CD8-positive, alpha-beta memory T cell (primary cell): ENCODE results near the gene TMEM150A. TPM values are rescaled to one million over a fixed set of nuclear protein-coding genes. Genes with fewer than 3 reads are reported as not detected.

ENCODE experiments used
- CTCF ChIA-PET: fragments of 350-600 bp; sonication (Branson Sonifier 250); formaldehyde crosslinking; loops from one replicate; lab custom pipeline; 2021; ENCODE audit warnings: antibody characterized with exemption; lab: Charles Lee
- POLR2A ChIA-PET: fragments of 350-600 bp; sonication (Branson Sonifier 250); formaldehyde crosslinking; loops from one replicate; lab custom pipeline; 2021; ENCODE audit warnings: antibody characterized with exemption; lab: Charles Lee
- DNase-seq, 5 donors: peaks; one replicate each; pipeline versions ENCODE4 v3.0.0 to v3.0.0-alpha.2; 2020 to 2022; ENCODE audit warnings: mixed read lengths in 1 of 5
- H3K27ac ChIP-seq: one replicate; pipeline ENCODE4 v1.7.0; 2013; ENCODE audit warnings: low read depth, mild to moderate bottlenecking, low read length, moderate library complexity
- H3K27me3 ChIP-seq: 2 replicates; pipeline ENCODE4 v1.7.0; 2013; ENCODE audit warnings: low read length, mild to moderate bottlenecking; ENCODE audit not compliant: insufficient read depth, poor library complexity, severe bottlenecking
- H3K36me3 ChIP-seq: 2 replicates; pipeline ENCODE4 v1.7.0; 2013; ENCODE audit warnings: mild to moderate bottlenecking, low read length, moderate library complexity; ENCODE audit not compliant: insufficient read depth
- H3K4me1 ChIP-seq: 2 replicates; pipeline ENCODE4 v1.7.0; 2013; ENCODE audit warnings: mild to moderate bottlenecking, low read length, moderate library complexity; ENCODE audit not compliant: insufficient read depth
- H3K4me3 ChIP-seq: 2 replicates; pipeline ENCODE4 v1.7.0; 2013; ENCODE audit warnings: mild to moderate bottlenecking, low read length
- H3K9me3 ChIP-seq: 2 replicates; pipeline ENCODE4 v1.7.0; 2013; ENCODE audit warnings: mild to moderate bottlenecking, low read length
- H3K27ac Mint-ChIP-seq, 8 donors: one replicate each; pipeline ENCODE4 v1.8.0; 2020 to 2021; ENCODE audit warnings: mixed read lengths in 8 of 8, mild to moderate bottlenecking in 6 of 8, inconsistent platforms in 3 of 8, moderate library complexity in 3 of 8
- H3K27me3 Mint-ChIP-seq, 2 donors: one replicate each; pipeline ENCODE4 v1.8.0; 2020 to 2021; ENCODE audit warnings: mixed read lengths in 2 of 2, mild to moderate bottlenecking in 1 of 2, moderate library complexity in 1 of 2
- H3K36me3 Mint-ChIP-seq, 3 donors: one replicate each; pipeline ENCODE4 v1.8.0; 2020 to 2021; ENCODE audit warnings: mixed read lengths in 3 of 3, inconsistent platforms in 1 of 3, mild to moderate bottlenecking in 1 of 3
- H3K4me1 Mint-ChIP-seq, 3 donors: one replicate each; pipeline ENCODE4 v1.8.0; 2020 to 2021; ENCODE audit warnings: mixed read lengths in 3 of 3, inconsistent platforms in 1 of 3, mild to moderate bottlenecking in 1 of 3
- H3K4me3 Mint-ChIP-seq, 7 donors: one replicate each; pipeline ENCODE4 v1.8.0; 2020 to 2021; ENCODE audit warnings: mixed read lengths in 7 of 7, mild to moderate bottlenecking in 6 of 7, moderate library complexity in 4 of 7, inconsistent platforms in 2 of 7
- H3K9me3 Mint-ChIP-seq, 5 donors: one replicate each; pipeline ENCODE4 v1.8.0; 2020 to 2022; ENCODE audit warnings: mixed read lengths in 5 of 5, mild to moderate bottlenecking in 3 of 5, moderate library complexity in 2 of 5, inconsistent platforms in 1 of 5
- polyA plus RNA-seq: library from polyadenylated mRNA; unstranded; fragments of 300-500 nt; fragmentation: Illumina TruSeq; gene quantifications from one replicate; pipeline ENCODE4 v1.2.3, GENCODE V29; 2021
- total RNA-seq, 2 experiments: library from RNA; stranded (reverse); gene quantifications; one replicate each; pipeline ENCODE4 v1.2.3, GENCODE V29; 2021

TMEM150A gene
- total and polyA plus RNA-seq, 3 experiments from 2014 or later: 6.3 to 13.2 (median 7.6) TPM

- ChIA-PET CTCF (interaction anchor here (0.6 to 14.9 kb wide), 31 partner anchors 9 to 286 kb away, joined by 3 to 327 read pairs (median 4); partner anchors contain the start of genes C2orf68, ELMOD3, GGCX and MAT2A), POLR2A (interaction anchor here (0.6 to 4.3 kb wide), 6 partner anchors 9 to 204 kb away, joined by 4 to 24 read pairs (median 6); partner anchors contain the start of genes ELMOD3, GGCX, MAT2A and RETSAT)
- Histone ChIP-seq H3K9me3 (no peaks in the 10 kb centered on the region), H3K36me3 (peaks cover 33% of the 10 kb centered on the region), H3K4me1 (no peaks in the 10 kb centered on the region), H3K27ac (no peak overlapping the region), H3K4me3 (no peak overlapping the region), H3K27me3 (no peaks in the 10 kb centered on the region)
- Mint-ChIP-seq H3K27ac (peak overlapping the region in 5 of 8 donors; percentile 11 to 61 (median 23)), H3K9me3 (no peaks in the 10 kb centered on the region), H3K27me3 (no peaks in the 10 kb centered on the region), H3K4me1 (peaks cover 3 to 6% (median 5%) of the 10 kb centered on the region in 3 donors), H3K4me3 (peak overlapping the region in 1 of 7 donors; percentile 1), H3K36me3 (peaks cover 0 to 86% (median 12%) of the 10 kb centered on the region in 3 donors)
- DNase-seq: peak; percentile 79 to 91 (median 84)
Observed at GRCh38 chr2:85551698-85552678, 50.5 kb downstream of the TMEM150A start.

GRCh38 chr2:85550486-85550885 is 52.0 kb downstream of the TMEM150A start:
- H3K4me3 ChIP-seq: no peak overlapping the region
- no peak overlapping the region for H3K27ac ChIP-seq
- peaks cover 3 to 6% (median 5%) of the 10 kb centered on the region in 3 donors for H3K4me1 Mint-ChIP-seq
- H3K27ac Mint-ChIP-seq: peak overlapping the region in 1 of 8 donors; percentile 26
- no peaks in the 10 kb centered on the region for H3K9me3 Mint-ChIP-seq
- no peak overlapping the region for H3K4me3 Mint-ChIP-seq
- ChIA-PET POLR2A (interaction anchor here (1.5 to 2.3 kb wide), 2 partner anchors 11 kb away, joined by 4 to 21 read pairs; partner anchors contain the start of genes GGCX and MAT2A), CTCF (interaction anchor here (1.2 to 14.9 kb wide), 7 partner anchors 12 to 241 kb away, joined by 3 to 327 read pairs (median 10); partner anchors contain the start of genes MAT2A and SH2D6)
- peaks cover 33% of the 10 kb centered on the region for H3K36me3 ChIP-seq
- H3K27me3 ChIP-seq: no peaks in the 10 kb centered on the region
- H3K27me3 Mint-ChIP-seq: no peaks in the 10 kb centered on the region
- peaks cover 0 to 83% (median 12%) of the 10 kb centered on the region in 3 donors for H3K36me3 Mint-ChIP-seq
- no peak for DNase-seq
- no peaks in the 10 kb centered on the region for H3K4me1 ChIP-seq
- no peaks in the 10 kb centered on the region for H3K9me3 ChIP-seq

GRCh38 chr2:85549826-85550225 is 52.7 kb downstream of the TMEM150A start:
- no peaks in the 10 kb centered on the region for H3K4me1 ChIP-seq
- ChIA-PET CTCF (interaction anchor here (1.2 to 14.9 kb wide), 5 partner anchors 11 to 223 kb away, joined by 3 to 327 read pairs (median 51); partner anchors contain the start of genes MAT2A and SH2D6), POLR2A (interaction anchor here (0.6 to 1.7 kb wide), 3 partner anchors 11 to 109 kb away, joined by 3 to 7 read pairs (median 3); partner anchors contain the start of gene MAT2A)
- Mint-ChIP-seq H3K9me3 (no peaks in the 10 kb centered on the region), H3K36me3 (peaks cover 0 to 83% (median 10%) of the 10 kb centered on the region in 3 donors), H3K4me1 (peaks cover 3 to 6% (median 5%) of the 10 kb centered on the region in 3 donors), H3K4me3 (no peak overlapping the region), H3K27me3 (no peaks in the 10 kb centered on the region), H3K27ac (peak overlapping the region in 1 of 8 donors; percentile 76)
- DNase-seq: no peak
- H3K27ac ChIP-seq: no peak overlapping the region
- H3K36me3 ChIP-seq: peaks cover 35% of the 10 kb centered on the region
- no peaks in the 10 kb centered on the region for H3K27me3 ChIP-seq
- H3K4me3 ChIP-seq: no peak overlapping the region
- H3K9me3 ChIP-seq: no peaks in the 10 kb centered on the region

DNA sequence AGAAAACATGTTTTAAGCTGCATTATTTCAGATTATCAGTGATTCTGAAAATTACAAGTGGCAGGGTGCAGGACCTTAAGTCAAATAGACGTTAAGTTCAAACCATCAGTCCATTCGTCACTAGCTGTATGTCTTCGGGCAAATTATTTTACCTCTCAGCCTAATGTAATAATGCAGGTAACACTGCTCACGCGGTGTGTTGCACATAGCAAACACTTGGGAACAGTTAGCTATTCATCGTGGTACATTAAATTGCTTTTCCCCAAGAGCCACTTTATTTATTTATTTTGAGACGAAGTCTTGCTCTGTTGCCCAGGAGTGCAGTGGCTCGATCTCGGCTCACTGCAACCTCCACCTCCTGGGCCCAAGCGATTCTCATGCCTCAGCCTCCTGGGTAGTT is 53.4 kb downstream of the TMEM150A start:
- H3K9me3 ChIP-seq: no peaks in the 10 kb centered on the region
- DNase-seq: no peak
- Mint-ChIP-seq H3K36me3 (peaks cover 0 to 83% (median 11%) of the 10 kb centered on the region in 3 donors), H3K4me1 (peaks cover 3 to 8% (median 6%) of the 10 kb centered on the region in 3 donors), H3K27me3 (no peaks in the 10 kb centered on the region), H3K27ac (no peak overlapping the region), H3K9me3 (no peaks in the 10 kb centered on the region), H3K4me3 (no peak overlapping the region)
- ChIA-PET POLR2A (interaction anchor here (0.6 to 1.7 kb wide), 3 partner anchors 10 to 109 kb away, joined by 3 to 7 read pairs (median 3); partner anchors contain the start of gene MAT2A), CTCF (interaction anchor here (2.0 to 14.9 kb wide), 3 partner anchors 10 to 158 kb away, joined by 13 to 327 read pairs (median 51); partner anchors contain the start of genes MAT2A and SH2D6)
- peaks cover 35% of the 10 kb centered on the region for H3K36me3 ChIP-seq
- no peak overlapping the region for H3K27ac ChIP-seq
- no peaks in the 10 kb centered on the region for H3K4me1 ChIP-seq
- no peak overlapping the region for H3K4me3 ChIP-seq
- H3K27me3 ChIP-seq: no peaks in the 10 kb centered on the region

- no peak for DNase-seq
- no peak overlapping the region for H3K27ac Mint-ChIP-seq
- POLR2A ChIA-PET: interaction anchor here (0.6 to 1.7 kb wide), 2 partner anchors 9 to 43 kb away, joined by 3 to 7 read pairs; partner anchors contain the start of gene MAT2A
Observed at GRCh38 chr2:85548608-85548900, 53.9 kb downstream of the TMEM150A start.

More at GRCh38 chr2:85548608-85548900, 53.9 kb downstream of the TMEM150A start:
- H3K9me3 Mint-ChIP-seq: no peaks in the 10 kb centered on the region
- no peak overlapping the region for H3K4me3 ChIP-seq
- H3K9me3 ChIP-seq: no peaks in the 10 kb centered on the region
- H3K36me3 Mint-ChIP-seq: peaks cover 0 to 82% (median 8%) of the 10 kb centered on the region in 3 donors
- no peaks in the 10 kb centered on the region for H3K4me1 ChIP-seq
- no peak overlapping the region for H3K27ac ChIP-seq
- no peak overlapping the region for H3K4me3 Mint-ChIP-seq
- H3K27me3 ChIP-seq: no peaks in the 10 kb centered on the region
- peaks cover 35% of the 10 kb centered on the region for H3K36me3 ChIP-seq
- peaks cover 3 to 9% (median 6%) of the 10 kb centered on the region in 3 donors for H3K4me1 Mint-ChIP-seq
- CTCF ChIA-PET: interaction anchor here (2.0 to 14.9 kb wide), 3 partner anchors 9 to 157 kb away, joined by 13 to 327 read pairs (median 51); partner anchors contain the start of genes MAT2A and SH2D6
- no peaks in the 10 kb centered on the region for H3K27me3 Mint-ChIP-seq

Other genes starting within 250 kb of the TMEM150A start
- gene RETSAT, start 248.2 kb downstream of the TMEM150A start, total RNA-seq: 10 to 100 TPM; 33.4 to 36.0 TPM
- gene RETSAT, start 248.2 kb downstream of the TMEM150A start, polyA plus RNA-seq: 23.7 TPM
- 10 to 100 TPM; 13.6 to 14.4 TPM for gene ELMOD3, start 247.9 kb downstream of the TMEM150A start, total RNA-seq
- 12.2 TPM for gene ELMOD3, start 247.9 kb downstream of the TMEM150A start, polyA plus RNA-seq
- 10 to 100 TPM; 22.3 to 22.8 TPM for gene CAPG, start 192.3 kb downstream of the TMEM150A start, total RNA-seq
- gene CAPG, start 192.3 kb downstream of the TMEM150A start, polyA plus RNA-seq: 36.0 TPM
- 1 to 10 TPM in 1 of 2 experiments, under 1 TPM in 1; 0.63 to 1.4 TPM for gene SH2D6, start 184.0 kb downstream of the TMEM150A start, total RNA-seq
- not detected for gene SH2D6, start 184.0 kb downstream of the TMEM150A start, polyA plus RNA-seq
- 100 to 1,000 TPM; 371 to 376 TPM for gene MAT2A, start 63.5 kb downstream of the TMEM150A start, total RNA-seq
- gene MAT2A, start 63.5 kb downstream of the TMEM150A start, polyA plus RNA-seq: 121 TPM
- gene GGCX, start 41.2 kb downstream of the TMEM150A start, total RNA-seq: 10 to 100 TPM; 22.3 to 23.3 TPM
- 15.7 TPM for gene GGCX, start 41.2 kb downstream of the TMEM150A start, polyA plus RNA-seq
- 10 to 100 TPM; 94.4 to 95.4 TPM for gene VAMP8, start 25.1 kb downstream of the TMEM150A start, total RNA-seq
- gene VAMP8, start 25.1 kb downstream of the TMEM150A start, polyA plus RNA-seq: 355 TPM
- gene VAMP5, start 18.3 kb downstream of the TMEM150A start, total RNA-seq: 10 to 100 TPM; 26.4 to 28.0 TPM
- 151 TPM for gene VAMP5, start 18.3 kb downstream of the TMEM150A start, polyA plus RNA-seq
- gene RNF181, start 7.0 kb downstream of the TMEM150A start, total RNA-seq: 10 to 100 TPM; 88.2 to 95.1 TPM
- 181 TPM for gene RNF181, start 7.0 kb downstream of the TMEM150A start, polyA plus RNA-seq
- gene C2orf68, start 9.4 kb upstream of the TMEM150A start, total RNA-seq: 10 to 100 TPM; 26.7 to 27.3 TPM
- 17.9 TPM for gene C2orf68, start 9.4 kb upstream of the TMEM150A start, polyA plus RNA-seq
- 100 to 1,000 TPM; 105 to 108 TPM for gene USP39, start 13.5 kb upstream of the TMEM150A start, total RNA-seq
- 66.1 TPM for gene USP39, start 13.5 kb upstream of the TMEM150A start, polyA plus RNA-seq
- gene SFTPB, start 65.5 kb upstream of the TMEM150A start, total RNA-seq: not detected
- gene SFTPB, start 65.5 kb upstream of the TMEM150A start, polyA plus RNA-seq: not detected
- gene GNLY, start 91.7 kb upstream of the TMEM150A start, total RNA-seq: 1 to 10 TPM; 7.7 to 9.0 TPM
- 953 TPM for gene GNLY, start 91.7 kb upstream of the TMEM150A start, polyA plus RNA-seq
- gene ATOH8, start 151.3 kb upstream of the TMEM150A start, total RNA-seq: not detected
- gene ATOH8, start 151.3 kb upstream of the TMEM150A start, polyA plus RNA-seq: not detected